Lower leg skin (tissue), 4 donors: ENCODE data around the gene MRPL12. TPM values are rescaled to one million over a fixed set of nuclear protein-coding genes. Genes with fewer than 3 reads are reported as not detected.

ENCODE experiments used
- DNase-seq, 2 donors: peaks; one replicate each; pipeline ENCODE4 v3.0.0-alpha.2; 2019; ENCODE audit warnings: low spot score in 2 of 2
- H3K4me3 ChIP-seq: fragments of 200-600 bp; sonication (generic); 2 replicates; pipeline ENCODE4 v1.5.1; 2017; ENCODE audit warnings: mild to moderate bottlenecking, low read depth; ENCODE audit not compliant: poor library complexity, severe bottlenecking
- CTCF ChIP-seq, 3 donors: fragments of 450-650 bp; IDR thresholded peaks; one replicate each; pipeline ENCODE4 v1.5.1; 2016; ENCODE audit warnings: antibody characterized with exemption in 3 of 3, mild to moderate bottlenecking in 3 of 3, moderate library complexity in 2 of 3
- POLR2A ChIP-seq, 2 donors: fragments of 450-650 bp; IDR thresholded peaks; one replicate each; pipeline ENCODE4 v1.6.1; 2016 to 2017; ENCODE audit warnings: antibody characterized with exemption in 2 of 2, mild to moderate bottlenecking in 1 of 2, moderate library complexity in 1 of 2
- WGBS, 2 donors: methylation state at CpG; one replicate each; pipeline ENCODE4 v1.1.5; 2018; 5-methylcytosine and 5-hydroxymethylcytosine counted together
- intact Hi-C: fragments of 100-400 bp; cut with DNase I; formaldehyde crosslinking; loops from one replicate; pipeline ENCODE4 v1.15.0; 2023; ENCODE audit warnings: low total_unique reads
- total RNA-seq, 4 donors: library from RNA; depleted of rRNA; stranded (reverse); fragments of >200 nt; gene quantifications; one replicate each; pipeline ENCODE4 v1.1.0, GENCODE V29; 2016

The MRPL12 gene
- total RNA-seq, 4 donors from 2014 or later: 39.5 to 64.0 (median 43.1) TPM

- intact Hi-C loops: no loop called here
- TF ChIP-seq POLR2A (IDR thresholded peaks at IDR 0.05) (no peak), CTCF (IDR thresholded peaks at IDR 0.05) (no peak)
- no peak overlapping the region for H3K4me3 ChIP-seq
- no peak for DNase-seq
- 89 to 94% methylated on average over 26 to 27 of the region's 35 CpGs for WGBS, 2 donors
Observed at GRCh38 chr17:81693509-81694210, 9.5 kb upstream of the MRPL12 start.

GRCh38 chr17:81694810-81695209 lies 8.4 kb upstream of the MRPL12 start:
- intact Hi-C loops: no loop called here
- TF ChIP-seq POLR2A (IDR thresholded peaks at IDR 0.05) (no peak), CTCF (IDR thresholded peaks at IDR 0.05) (no peak)
- DNase-seq: no peak
- 94 to 97% methylated on average over 18 to 19 of the region's 19 CpGs for WGBS, 2 donors
- H3K4me3 ChIP-seq: no peak overlapping the region

- DNase-seq: no peak
- intact Hi-C loops: no loop called here
- TF ChIP-seq CTCF (IDR thresholded peaks at IDR 0.05): no peak
- no peak for TF ChIP-seq POLR2A (IDR thresholded peaks at IDR 0.05)
- H3K4me3 ChIP-seq: no peak overlapping the region
- 70 to 79% methylated on average over 4 to 6 of the region's 6 CpGs for WGBS, 2 donors
Observed at GRCh38 chr17:81695211-81695610, 8.0 kb upstream of the MRPL12 start.

GRCh38 chr17:81695801-81696200 lies 7.4 kb upstream of the MRPL12 start:
- TF ChIP-seq POLR2A (IDR thresholded peaks at IDR 0.05) (no peak), CTCF (IDR thresholded peaks at IDR 0.05) (no peak)
- H3K4me3 ChIP-seq: no peak overlapping the region
- WGBS, 2 donors: 89 to 90% methylated on average over 4 to 7 of the region's 22 CpGs
- no peak for DNase-seq
- intact Hi-C loops: no loop called here

GRCh38 chr17:81696218-81696941 lies 6.8 kb upstream of the MRPL12 start:
- DNase-seq: no peak
- intact Hi-C loops: no loop called here

More at GRCh38 chr17:81696218-81696941, 6.8 kb upstream of the MRPL12 start:
- TF ChIP-seq POLR2A (IDR thresholded peaks at IDR 0.05) (no peak), CTCF (IDR thresholded peaks at IDR 0.05) (no peak)
- WGBS, 2 donors: 90 to 94% methylated on average over 33 to 40 of the region's 40 CpGs
- no peak overlapping the region for H3K4me3 ChIP-seq
